GM12891 (cell line): ENCODE measurements around the gene STK38L.

Experiments used
- POLR2AphosphoS5 ChIP-seq: IDR thresholded peaks from 2 replicates; pipeline ENCODE4 v1.6.1; 2011; ENCODE audit warnings: low read depth, low read length, control low read depth
- POU2F2 ChIP-seq: IDR thresholded peaks from 2 replicates; pipeline ENCODE4 v1.6.1; 2011; ENCODE audit warnings: low read depth, mild to moderate bottlenecking, control low read depth, low read length, moderate library complexity
- SPI1 ChIP-seq: IDR thresholded peaks from 2 replicates; pipeline ENCODE4 v1.6.1; 2011; ENCODE audit warnings: low read depth, low read length, control low read depth

DNA sequence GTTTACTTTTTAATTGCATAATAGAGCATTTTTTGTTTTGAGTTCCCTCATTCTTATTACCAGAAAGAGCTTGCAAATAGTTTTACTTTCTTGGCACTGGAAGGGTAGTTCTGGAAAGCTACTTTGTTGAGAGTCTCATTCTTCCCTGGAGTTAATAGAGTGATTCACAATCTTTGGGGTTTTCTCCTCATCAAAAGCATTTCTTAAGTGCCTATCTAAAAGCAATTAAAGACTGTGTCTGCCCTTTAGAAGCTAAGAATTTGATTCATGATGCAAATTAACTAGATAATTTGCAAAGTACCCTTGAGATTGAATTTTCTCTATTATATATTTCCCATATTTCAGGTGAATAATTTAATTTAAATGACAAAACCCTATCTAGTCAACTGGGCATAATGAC is 80.4 kb downstream of the STK38L start:
- no peak for TF ChIP-seq POU2F2
- TF ChIP-seq POLR2AphosphoS5: no peak
- no peak for TF ChIP-seq SPI1
